Vagina (tissue), 2 donors: ENCODE data around the gene MRPS34.

Experiments used
- CTCF ChIP-seq, 3 experiments: fragments of 450-650 bp in 2 of 3; fragments of 200-600 bp in 1 of 3; sonication (generic) in 1 of 3; IDR thresholded peaks; one replicate each; pipeline ENCODE4 v1.5.1; 2017 to 2019; ENCODE audit warnings: antibody characterized with exemption in 3 of 3, mild to moderate bottlenecking in 2 of 3, moderate library complexity in 2 of 3
- POLR2A ChIP-seq, 2 donors: fragments of 450-650 bp; IDR thresholded peaks; one replicate each; pipeline ENCODE4 v1.6.1; 2017; ENCODE audit warnings: antibody characterized with exemption in 2 of 2, mild to moderate bottlenecking in 2 of 2, moderate library complexity in 2 of 2

GRCh38 chr16:1775006-1775845 is 2.3 kb upstream of the MRPS34 start:
- TF ChIP-seq CTCF (IDR thresholded peaks at IDR 0.05) (no peak), POLR2A (IDR thresholded peaks at IDR 0.05) (no peak)
